SK-N-SH (cell line): ENCODE results near the gene MPV17L2. TPM values are rescaled to one million over a fixed set of nuclear protein-coding genes. Genes with fewer than 3 reads are reported as not detected.

Source experiments
- CTCF ChIA-PET: fragments of 300-600, 350-600 bp; formaldehyde crosslinking; extraction: SDS; loops from one replicate; lab custom pipeline; 2021; lab: Yijun Ruan, JAX
- POLR2A ChIA-PET: fragments of 350-600 bp; sonication (Branson Sonifier 250); formaldehyde crosslinking; extraction: SDS; loops from one replicate; lab custom pipeline; 2020; ENCODE audit warnings: antibody characterized with exemption, inconsistent platforms; lab: Yijun Ruan, JAX
- DNase-seq: peaks from one replicate; pipeline ENCODE4 v3.0.0; 2012
- H2AFZ ChIP-seq: fragments of 200-600 bp; sonication (generic); 2 replicates; pipeline ENCODE4 v1.8.1; 2016; ENCODE audit warnings: antibody characterized with exemption, mild to moderate bottlenecking, low read depth
- H3F3A ChIP-seq: fragments of 200-600 bp; sonication (generic); replicated peaks from 2 replicates; pipeline ENCODE3; 2016; ENCODE audit warnings: antibody characterized with exemption, mild to moderate bottlenecking; ENCODE audit not compliant: insufficient read depth
- H3K27ac ChIP-seq, 2 experiments: fragments of 200-500 bp in 1 of 2; fragments of 200-600 bp in 1 of 2; sonication (Bioruptor generic) in 1 of 2; sonication (generic), shearing (Covaris generic) in 1 of 2; 2 replicates each; pipeline versions ENCODE4 v1.5.1 to v1.6.1; 2014 to 2016; ENCODE audit warnings: low read depth in 2 of 2, inconsistent platforms in 1 of 2, low read length in 1 of 2, mild to moderate bottlenecking in 1 of 2, mixed read lengths in 1 of 2
- H3K27me3 ChIP-seq: fragments of 200-600 bp; sonication (generic), shearing (Covaris generic); 2 replicates; pipeline ENCODE4 v1.6.1; 2016; ENCODE audit warnings: mixed run types; ENCODE audit not compliant: insufficient read depth
- H3K36me3 ChIP-seq, 2 experiments: fragments of 200-500 bp in 1 of 2; fragments of 200-600 bp in 1 of 2; sonication (Bioruptor generic) in 1 of 2; sonication (generic) in 1 of 2; replicated peaks in 1 of 2; 2 replicates each; pipeline versions ENCODE3 to v1.5.1; 2014 to 2016; ENCODE audit warnings: low read length in 1 of 2, mild to moderate bottlenecking in 1 of 2; ENCODE audit not compliant: insufficient read depth in 2 of 2, control insufficient read depth in 1 of 2
- H3K4me1 ChIP-seq, 2 experiments: fragments of 200-500 bp in 1 of 2; fragments of 200-600 bp in 1 of 2; sonication (Bioruptor generic) in 1 of 2; sonication (generic), shearing (Covaris generic) in 1 of 2; 2 replicates each; pipeline versions ENCODE4 v1.5.1 to v1.6.1; 2014 to 2016; ENCODE audit warnings: low read depth in 1 of 2, low read length in 1 of 2, mixed run types in 1 of 2; ENCODE audit not compliant: insufficient read depth in 2 of 2, control insufficient read depth in 1 of 2
- H3K4me2 ChIP-seq: fragments of 200-600 bp; sonication (generic), shearing (Covaris generic); 2 replicates; pipeline ENCODE4 v1.6.1; 2017; ENCODE audit warnings: mixed run types
- H3K4me3 ChIP-seq, 2 experiments: fragments of 200-500 bp in 1 of 2; fragments of 200-600 bp in 1 of 2; sonication (Bioruptor generic) in 1 of 2; sonication (generic), shearing (Covaris generic) in 1 of 2; 2 replicates each; pipeline versions ENCODE4 v1.5.1 to v1.8.1; 2014 to 2016; ENCODE audit warnings: low read depth in 2 of 2, inconsistent platforms in 1 of 2, low read length in 1 of 2, mild to moderate bottlenecking in 1 of 2, mixed read lengths in 1 of 2, moderate library complexity in 1 of 2
- H3K79me2 ChIP-seq: fragments of 200-600 bp; sonication (generic); 2 replicates; pipeline ENCODE4 v1.8.1; 2017; ENCODE audit warnings: mild to moderate bottlenecking; ENCODE audit not compliant: insufficient read depth
- H3K9ac ChIP-seq: fragments of 200-600 bp; sonication (generic); 2 replicates; pipeline ENCODE4 v1.6.1; 2017; ENCODE audit warnings: mixed run types
- H3K9me2 ChIP-seq: fragments of 200-600 bp; sonication (generic); 2 replicates; pipeline ENCODE4 v1.6.1; 2017; ENCODE audit warnings: mixed run types
- H3K9me3 ChIP-seq: fragments of 200-600 bp; sonication (generic); 2 replicates; pipeline ENCODE4 v1.6.1; 2017; ENCODE audit warnings: mixed run types, mild to moderate bottlenecking, moderate library complexity
- H4K20me1 ChIP-seq: fragments of 200-600 bp; sonication (generic); 2 replicates; pipeline ENCODE4 v1.6.1; 2017; ENCODE audit warnings: mild to moderate bottlenecking, mixed run types; ENCODE audit not compliant: insufficient read depth
- CTCF ChIP-seq: fragments of 200-600 bp; sonication (generic); IDR thresholded peaks from 2 replicates; pipeline ENCODE4 v1.6.1; 2017; ENCODE audit warnings: antibody characterized with exemption, mild to moderate bottlenecking, moderate library complexity
- EP300 ChIP-seq, 2 experiments: IDR thresholded peaks; 2 replicates each; pipeline versions ENCODE4 v1.4.0 to v1.6.1; 2012; ENCODE audit warnings: borderline replicate concordance in 1 of 2, low read depth in 1 of 2, low read length in 1 of 2
- EZH2phosphoT487 ChIP-seq: fragments of 200-600 bp; sonication (generic); IDR thresholded peaks from 2 replicates; pipeline ENCODE4 v1.6.1; 2017; ENCODE audit warnings: low read depth, mixed run types, mild to moderate bottlenecking, antibody characterized with exemption, moderate library complexity, borderline replicate concordance
- GABPA ChIP-seq: IDR thresholded peaks from 2 replicates; pipeline ENCODE4 v1.4.0; 2012; ENCODE audit warnings: low read depth, mild to moderate bottlenecking
- GATA2 ChIP-seq: sonication (generic); formaldehyde crosslinking; IDR thresholded peaks from 2 replicates; pipeline ENCODE4 v1.5.0; 2020; ENCODE audit warnings: mild to moderate bottlenecking, missing genetic modification reagents
- NRF1 ChIP-seq: IDR thresholded peaks from 2 replicates; pipeline ENCODE4 v1.6.1; 2012; ENCODE audit warnings: low read depth, mild to moderate bottlenecking, low read length
- RXRA ChIP-seq: IDR thresholded peaks from 2 replicates; pipeline ENCODE4 v1.4.0; 2012; ENCODE audit warnings: low read depth, mild to moderate bottlenecking, borderline replicate concordance
- SIN3A ChIP-seq: IDR thresholded peaks from 2 replicates; pipeline ENCODE4 v1.6.1; 2012; ENCODE audit warnings: low read depth, mild to moderate bottlenecking, low read length, moderate library complexity, borderline replicate concordance
- TAF1 ChIP-seq: IDR thresholded peaks from 2 replicates; pipeline ENCODE4 v1.6.1; 2012; ENCODE audit warnings: low read depth, mild to moderate bottlenecking, low read length, moderate library complexity, borderline replicate concordance
- TEAD4 ChIP-seq: IDR thresholded peaks from 2 replicates; pipeline ENCODE4 v1.4.0; 2012; ENCODE audit warnings: mild to moderate bottlenecking, borderline replicate concordance; ENCODE audit not compliant: insufficient read depth
- WGBS: methylation state at CpG from one replicate; pipeline ENCODE4 v1.1.6; 2017; ENCODE audit warnings: low lambda C conversion rate; 5-methylcytosine and 5-hydroxymethylcytosine counted together
- polyA plus RNA-seq, 3 experiments: library from polyadenylated mRNA; depleted of rRNA; stranded (reverse); fragments of >200 nt; gene quantifications; 2 replicates each; pipeline ENCODE4 v1.2.3, GENCODE V29; 2012
- TF ChIP-seq, protein P1 (sequence below): IDR thresholded peaks from 2 replicates; pipeline ENCODE4; 2012
- TF ChIP-seq, protein P2 (sequence below): IDR thresholded peaks from 2 replicates; pipeline ENCODE4 v1.4.0; 2012; ENCODE audit warnings: low read depth, borderline replicate concordance

MPV17L2 gene
- polyA plus RNA-seq, 1 of the 3 experiments (the other 2 are of a cell fraction), result 17.5 TPM

- DNase-seq, result no peak
- 59% methylated on average over 7 of the region's 7 CpGs for WGBS
- Histone ChIP-seq H3K27me3 (no peaks in the 10 kb centered on the region), H3K9ac (no peak overlapping the region), H3K4me3 (no peak overlapping the region), H2AFZ (0 out of 2 replicates have a peak overlapping the region, but pooled peaks have one; percentile 4), H3K4me2 (no peak overlapping the region), H3K27ac (no peak overlapping the region), H3K4me1 (no peaks in the 10 kb centered on the region), H3F3A (no peaks in the 10 kb centered on the region), H3K79me2 (no peaks in the 10 kb centered on the region), H3K36me3 (no peaks in the 10 kb centered on the region), H4K20me1 (no peaks in the 10 kb centered on the region), H3K9me3 (no peaks in the 10 kb centered on the region), H3K9me2 (no peaks in the 10 kb centered on the region)
- ChIA-PET CTCF (interaction anchor here (2.7 kb wide), 1 partner anchor 37 kb away, joined by 8 read pairs; no protein-coding TSS in a partner anchor), POLR2A (no interaction called here)
- TF ChIP-seq, protein P1, sequence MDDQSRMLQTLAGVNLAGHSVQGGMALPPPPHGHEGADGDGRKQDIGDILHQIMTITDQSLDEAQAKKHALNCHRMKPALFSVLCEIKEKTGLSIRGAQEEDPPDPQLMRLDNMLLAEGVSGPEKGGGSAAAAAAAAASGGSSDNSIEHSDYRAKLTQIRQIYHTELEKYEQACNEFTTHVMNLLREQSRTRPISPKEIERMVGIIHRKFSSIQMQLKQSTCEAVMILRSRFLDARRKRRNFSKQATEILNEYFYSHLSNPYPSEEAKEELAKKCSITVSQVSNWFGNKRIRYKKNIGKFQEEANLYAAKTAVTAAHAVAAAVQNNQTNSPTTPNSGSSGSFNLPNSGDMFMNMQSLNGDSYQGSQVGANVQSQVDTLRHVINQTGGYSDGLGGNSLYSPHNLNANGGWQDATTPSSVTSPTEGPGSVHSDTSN, result peak; percentile 29; the same call in 1 of the 2 replicates
- no peak for TF ChIP-seq GABPA
Measured at GRCh38 chr19:18214779-18215433, 21.9 kb downstream of the MPV17L2 start.

GRCh38 chr19:18216789-18217188 is 23.8 kb downstream of the MPV17L2 start:
- no peak overlapping the region for H3K4me2 ChIP-seq
- POLR2A ChIA-PET, result no interaction called here
- H2AFZ ChIP-seq, result no peak overlapping the region
- H3K27ac ChIP-seq, result no peak overlapping the region
- H3K27me3 ChIP-seq, result no peaks in the 10 kb centered on the region
- H3K9me3 ChIP-seq, result no peaks in the 10 kb centered on the region
- H3K9ac ChIP-seq, result no peak overlapping the region
- no peaks in the 10 kb centered on the region for H3K36me3 ChIP-seq
- no peak for DNase-seq
- H3K4me3 ChIP-seq, result no peak overlapping the region
- CTCF ChIA-PET, result interaction anchor here (0.8 to 2.7 kb wide), 4 partner anchors 8 to 63 kb away, joined by 3 to 8 read pairs (median 4); no protein-coding TSS in a partner anchor
- no peaks in the 10 kb centered on the region for H3K9me2 ChIP-seq
- no peaks in the 10 kb centered on the region for H3F3A ChIP-seq
- 79% methylated on average over 6 of the region's 8 CpGs for WGBS
- no peaks in the 10 kb centered on the region for H3K4me1 ChIP-seq
- no peaks in the 10 kb centered on the region for H4K20me1 ChIP-seq
- TF ChIP-seq EZH2phosphoT487 (no peak), SIN3A (no peak), GATA2 (CRISPR knock-in tag) (no peak), TEAD4 (no peak), NRF1 (no peak), EP300 (IDR thresholded peaks at IDR 0.05; ENCODE audit: borderline replicate concordance in 1 of 2, low read depth in 1 of 2, low read length in 1 of 2) (no peak), TAF1 (no peak), CTCF (no peak), RXRA (no peak)
- TF ChIP-seq, protein P2, sequence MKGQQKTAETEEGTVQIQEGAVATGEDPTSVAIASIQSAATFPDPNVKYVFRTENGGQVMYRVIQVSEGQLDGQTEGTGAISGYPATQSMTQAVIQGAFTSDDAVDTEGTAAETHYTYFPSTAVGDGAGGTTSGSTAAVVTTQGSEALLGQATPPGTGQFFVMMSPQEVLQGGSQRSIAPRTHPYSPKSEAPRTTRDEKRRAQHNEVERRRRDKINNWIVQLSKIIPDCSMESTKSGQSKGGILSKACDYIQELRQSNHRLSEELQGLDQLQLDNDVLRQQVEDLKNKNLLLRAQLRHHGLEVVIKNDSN, result no peak
- no peaks in the 10 kb centered on the region for H3K79me2 ChIP-seq
